H9 (cell line): ENCODE results near the gene IL25. TPM values are rescaled to one million over a fixed set of nuclear protein-coding genes. Genes with fewer than 3 reads are reported as not detected.

Source experiments
- DNase-seq: peaks from one replicate; pipeline ENCODE4 v3.0.0-alpha.2; 2017
- H2AFZ ChIP-seq: one replicate; pipeline ENCODE4 v1.6.1; 2013; ENCODE audit warnings: mild to moderate bottlenecking, low read length, control low read depth, moderate library complexity
- H2AK5ac ChIP-seq: 2 replicates; pipeline ENCODE4 v1.6.1; 2013; ENCODE audit warnings: low read length, control low read depth, mixed read lengths; ENCODE audit not compliant: insufficient read length
- H2BK120ac ChIP-seq: one replicate; pipeline ENCODE4 v1.6.1; 2013; ENCODE audit warnings: low read depth, mild to moderate bottlenecking, low read length, control low read depth, inconsistent platforms; ENCODE audit not compliant: poor library complexity, severe bottlenecking
- H2BK12ac ChIP-seq: 2 replicates; pipeline ENCODE4 v1.6.1; 2013; ENCODE audit warnings: low read length, control low read depth, mixed read lengths, low read depth; ENCODE audit not compliant: insufficient read length
- H2BK15ac ChIP-seq: 2 replicates; pipeline ENCODE4 v1.6.1; 2013; ENCODE audit warnings: low read depth, low read length, control low read depth
- H2BK20ac ChIP-seq: one replicate; pipeline ENCODE4 v1.6.1; 2013; ENCODE audit warnings: low read depth, mild to moderate bottlenecking, low read length, control low read depth, inconsistent platforms; ENCODE audit not compliant: poor library complexity, severe bottlenecking
- H2BK5ac ChIP-seq: 2 replicates; pipeline ENCODE4 v1.6.1; 2013; ENCODE audit warnings: low read length, control low read depth, mixed read lengths; ENCODE audit not compliant: insufficient read length
- H3K14ac ChIP-seq: 2 replicates; pipeline ENCODE4 v1.6.1; 2013; ENCODE audit warnings: low read length, control low read depth; ENCODE audit not compliant: insufficient read depth
- H3K18ac ChIP-seq: 2 replicates; pipeline ENCODE4 v1.6.1; 2013; ENCODE audit warnings: low read depth, mild to moderate bottlenecking, mixed read lengths, low read length, control low read depth; ENCODE audit not compliant: insufficient read length
- H3K23ac ChIP-seq: 2 replicates; pipeline ENCODE4 v1.6.1; 2013; ENCODE audit warnings: low read length, control low read depth, mixed read lengths, low read depth; ENCODE audit not compliant: insufficient read length
- H3K23me2 ChIP-seq: 2 replicates; pipeline ENCODE4 v1.6.1; 2013; ENCODE audit warnings: low read depth, mild to moderate bottlenecking, mixed read lengths, low read length, control low read depth; ENCODE audit not compliant: insufficient read length, poor library complexity, severe bottlenecking
- H3K27ac ChIP-seq: 2 replicates; pipeline ENCODE4 v1.5.1; 2013; ENCODE audit warnings: low read length, control low read depth, mixed read lengths, low read depth; ENCODE audit not compliant: insufficient read length
- H3K27me3 ChIP-seq: 2 replicates; pipeline ENCODE4 v1.6.1; 2013; ENCODE audit warnings: low read length, control low read depth, inconsistent platforms; ENCODE audit not compliant: insufficient read depth
- H3K4ac ChIP-seq: 2 replicates; pipeline ENCODE4 v1.6.1; 2013; ENCODE audit warnings: low read depth, mild to moderate bottlenecking, control low read depth, inconsistent platforms, low read length, moderate library complexity
- H3K4me1 ChIP-seq: 2 replicates; pipeline ENCODE4 v1.6.1; 2013; ENCODE audit warnings: low read length, control low read depth, inconsistent platforms; ENCODE audit not compliant: insufficient read depth
- H3K4me2 ChIP-seq: 2 replicates; pipeline ENCODE4 v1.6.1; 2013; ENCODE audit warnings: low read length, control low read depth, mixed read lengths; ENCODE audit not compliant: insufficient read length, insufficient read depth
- H3K56ac ChIP-seq: 2 replicates; pipeline ENCODE4 v1.6.1; 2013; ENCODE audit warnings: low read depth, mild to moderate bottlenecking, mixed read lengths, low read length, control low read depth; ENCODE audit not compliant: insufficient read length
- H3K79me1 ChIP-seq: 2 replicates; pipeline ENCODE4 v1.6.1; 2013; ENCODE audit warnings: low read depth, mild to moderate bottlenecking, moderate library complexity, low read length, control low read depth, inconsistent platforms; ENCODE audit not compliant: insufficient read depth, poor library complexity, severe bottlenecking
- H3K79me2 ChIP-seq: 2 replicates; pipeline ENCODE4 v1.6.1; 2013; ENCODE audit warnings: low read length, control low read depth, inconsistent platforms; ENCODE audit not compliant: insufficient read depth
- H3K9ac ChIP-seq: 2 replicates; pipeline ENCODE4 v1.6.1; 2013; ENCODE audit warnings: low read length, control low read depth, mixed read lengths; ENCODE audit not compliant: insufficient read length; ENCODE audit errors: extremely low read depth
- H3K9me3 ChIP-seq: one replicate; pipeline ENCODE4 v1.6.1; 2013; ENCODE audit warnings: low read depth, low read length, inconsistent platforms; ENCODE audit not compliant: control insufficient read depth
- H3T11ph ChIP-seq: one replicate; pipeline ENCODE4 v1.6.1; 2013; ENCODE audit warnings: mild to moderate bottlenecking, low read length, control low read depth, inconsistent platforms
- H4K20me1 ChIP-seq: one replicate; pipeline ENCODE4 v1.6.1; 2013; ENCODE audit not compliant: control insufficient read depth, insufficient read length, insufficient read depth
- H4K5ac ChIP-seq: 2 replicates; pipeline ENCODE4 v1.6.1; 2013; ENCODE audit warnings: low read depth, mild to moderate bottlenecking, mixed read lengths, low read length, control low read depth; ENCODE audit not compliant: insufficient read length
- H4K8ac ChIP-seq: replicated peaks from 2 replicates; pipeline ENCODE4 v1.6.1; 2013; ENCODE audit warnings: low read length, control low read depth, mixed read lengths, low read depth; ENCODE audit not compliant: insufficient read length
- H4K91ac ChIP-seq: 2 replicates; pipeline ENCODE4 v1.6.1; 2013; ENCODE audit warnings: low read depth, mild to moderate bottlenecking, moderate library complexity, mixed read lengths, low read length, control low read depth; ENCODE audit not compliant: insufficient read length
- H3K27ac Mint-ChIP-seq, 3 experiments: 2 replicates in 2 of 3; 3 replicates in 1 of 3; pipeline ENCODE4 v1.8.0; 2020 to 2021; ENCODE audit warnings: mixed read lengths in 3 of 3, mild to moderate bottlenecking in 1 of 3, moderate library complexity in 1 of 3
- H3K27me3 Mint-ChIP-seq: 2 replicates; pipeline ENCODE4 v1.8.0; 2021; ENCODE audit warnings: low read depth, mild to moderate bottlenecking, moderate library complexity, mixed read lengths
- H3K36me3 Mint-ChIP-seq, 3 experiments: 2 replicates in 2 of 3; 3 replicates in 1 of 3; pipeline ENCODE4 v1.8.0; 2020 to 2021; ENCODE audit warnings: low read depth in 3 of 3, mixed read lengths in 3 of 3; ENCODE audit not compliant: insufficient read depth in 1 of 3
- H3K4me1 Mint-ChIP-seq, 2 experiments: 2 replicates each; pipeline ENCODE4 v1.8.0; 2020; ENCODE audit warnings: mixed read lengths in 2 of 2
- H3K4me3 Mint-ChIP-seq, 2 experiments: 2 replicates in 1 of 2; 3 replicates in 1 of 2; pipeline ENCODE4 v1.8.0; 2020 to 2021; ENCODE audit warnings: mild to moderate bottlenecking in 2 of 2, mixed read lengths in 2 of 2, moderate library complexity in 1 of 2
- H3K9me3 Mint-ChIP-seq, 2 experiments: 2 replicates in 1 of 2; 3 replicates in 1 of 2; pipeline ENCODE4 v1.8.0; 2020; ENCODE audit warnings: mild to moderate bottlenecking in 2 of 2, mixed read lengths in 2 of 2, moderate library complexity in 1 of 2
- CTCF ChIP-seq: fragments of 200-600 bp; sonication (generic); conservative IDR thresholded peaks from 3 replicates; pipeline ENCODE4 v1.8.0; 2021; ENCODE audit warnings: antibody characterized with exemption, mild to moderate bottlenecking
- WGBS: extraction: QIAGEN DNeasy Blood & Tissue Kit; methylation state at CpG from one replicate; pipeline ENCODE4 v1.1.7; 2013; ENCODE audit warnings: missing lambda C conversion rate, low lambda C conversion rate, mixed read lengths; ENCODE audit not compliant: insufficient read length; ENCODE audit errors: extremely low coverage; 5-methylcytosine and 5-hydroxymethylcytosine counted together
- total RNA-seq: library from RNA; stranded (reverse); gene quantifications from 2 replicates; pipeline ENCODE4 v1.2.1, GENCODE V29; 2021

IL25 gene
- total RNA-seq, 1 experiment from 2014 or later, result not detected

GRCh38 chr14:23404331-23404900 lies 31.8 kb downstream of the IL25 start:
- Mint-ChIP-seq H3K27ac (no peak overlapping the region), H3K4me3 (no peak overlapping the region), H3K9me3 (no peaks in the 10 kb centered on the region), H3K36me3 (no peaks in the 10 kb centered on the region), H3K4me1 (peaks cover 11 to 20% of the 10 kb centered on the region in 2 experiments), H3K27me3 (peaks cover 60% of the 10 kb centered on the region)
- Histone ChIP-seq H3K4me1 (no peaks in the 10 kb centered on the region), H3K18ac (no peak overlapping the region), H4K20me1 (no peaks in the 10 kb centered on the region), H3K23ac (no peak overlapping the region), H3T11ph (no peak overlapping the region), H4K8ac (no peak overlapping the region), H2BK20ac (no peak overlapping the region), H2BK120ac (no peak overlapping the region), H2AK5ac (no peak overlapping the region), H3K9ac (no peak overlapping the region), H2BK5ac (no peak overlapping the region), H3K4me2 (no peak overlapping the region), H3K79me2 (no peaks in the 10 kb centered on the region), H3K56ac (no peak overlapping the region), H3K23me2 (no peaks in the 10 kb centered on the region), H3K4ac (no peak overlapping the region), H4K91ac (no peak overlapping the region), H2AFZ (no peak overlapping the region), H2BK12ac (no peak overlapping the region), H3K27ac (no peak overlapping the region), H3K14ac (no peak overlapping the region; the same call in 1 of the 2 replicates), H2BK15ac (no peak overlapping the region), H3K79me1 (no peaks in the 10 kb centered on the region), H3K27me3 (no peaks in the 10 kb centered on the region), H4K5ac (no peak overlapping the region), H3K9me3 (no peaks in the 10 kb centered on the region)
- no CpG with 5 or more reads among the region's 14 CpGs for WGBS
- no peak for TF ChIP-seq CTCF
- no peak for DNase-seq
